ENCODE measurements around the gene MBOAT7. TPM values are rescaled to one million over a fixed set of nuclear protein-coding genes. Genes with fewer than 3 reads are reported as not detected.

Gene MBOAT7
- polyA plus RNA-seq, 1 donor from 2014 or later = 16.1 TPM

DNA sequence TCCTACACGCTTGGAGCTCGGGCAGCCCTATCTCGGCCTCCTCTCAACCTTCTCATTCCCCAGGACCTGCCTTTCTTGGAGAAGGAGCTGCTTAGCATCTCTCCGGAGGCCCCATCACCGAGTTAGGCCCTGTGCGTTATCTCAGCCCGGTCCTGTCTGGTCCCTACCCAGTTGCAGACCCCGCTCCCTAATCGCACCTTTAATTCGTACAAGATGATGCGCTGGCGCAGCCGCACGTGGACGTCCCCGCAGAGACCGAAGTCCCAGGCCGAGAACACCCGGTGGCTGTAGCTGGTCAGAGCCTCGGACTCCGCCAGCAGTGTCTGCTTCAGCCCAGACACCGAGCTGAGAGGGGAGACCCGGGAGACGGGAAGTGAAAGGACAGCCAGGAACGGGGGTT lies 24.2 kb downstream of the MBOAT7 start:
- peak overlapping the region in 1 of 3 donors; percentile 90 for H3K27ac Mint-ChIP-seq
- H3K4me1 Mint-ChIP-seq = peaks cover 9 to 13% (median 10%) of the 10 kb centered on the region in 3 donors
- no peaks in the 10 kb centered on the region for H3K36me3 Mint-ChIP-seq
- H3K4me3 Mint-ChIP-seq = peak overlapping the region in 2 of 4 donors; percentile 49 to 63
- H3K27me3 Mint-ChIP-seq = peaks cover 14% of the 10 kb centered on the region
- H3K9me3 Mint-ChIP-seq = no peaks in the 10 kb centered on the region

DNA sequence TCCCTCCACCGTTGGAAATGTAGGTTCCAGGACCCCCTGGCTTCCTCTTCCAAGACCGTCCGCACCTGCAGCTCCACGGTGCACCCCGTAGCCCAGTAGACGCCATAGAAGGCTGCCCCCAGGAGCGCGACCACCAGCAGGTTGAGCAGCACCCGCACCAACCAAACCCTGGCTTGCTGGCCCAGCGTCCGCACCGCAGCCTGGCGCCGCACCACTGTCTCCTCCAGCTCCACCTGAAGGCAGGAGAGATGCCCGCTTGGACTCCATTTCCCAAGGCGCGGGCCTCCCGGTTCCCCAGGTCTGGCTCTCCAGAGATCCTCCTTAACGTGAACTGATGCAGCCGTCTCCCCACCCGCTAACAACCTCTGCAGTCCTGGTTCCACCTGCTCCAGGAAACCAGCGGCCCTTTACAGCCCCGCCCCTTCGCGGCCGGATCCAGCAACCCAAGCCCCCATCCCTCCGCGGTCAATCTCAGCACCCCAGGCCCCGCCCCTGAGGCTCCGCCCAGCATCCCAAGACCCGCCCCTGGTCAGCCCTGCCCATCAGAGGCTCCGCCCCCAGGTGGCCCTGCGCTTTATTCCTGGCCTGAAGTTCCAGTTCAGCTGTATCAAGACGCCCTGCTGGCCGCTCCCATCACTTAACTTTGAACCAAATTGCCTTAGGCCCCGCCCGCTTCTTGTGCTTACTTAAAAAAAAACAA lies 24.9 kb downstream of the MBOAT7 start:
- Mint-ChIP-seq H3K9me3 (no peaks in the 10 kb centered on the region), H3K4me3 (peak overlapping the region in 1 of 4 donors; percentile 63), H3K4me1 (peaks cover 15 to 19% (median 15%) of the 10 kb centered on the region in 3 donors), H3K27me3 (peaks cover 14% of the 10 kb centered on the region), H3K36me3 (no peaks in the 10 kb centered on the region), H3K27ac (peak overlapping the region in 1 of 3 donors; percentile 90)

DNA sequence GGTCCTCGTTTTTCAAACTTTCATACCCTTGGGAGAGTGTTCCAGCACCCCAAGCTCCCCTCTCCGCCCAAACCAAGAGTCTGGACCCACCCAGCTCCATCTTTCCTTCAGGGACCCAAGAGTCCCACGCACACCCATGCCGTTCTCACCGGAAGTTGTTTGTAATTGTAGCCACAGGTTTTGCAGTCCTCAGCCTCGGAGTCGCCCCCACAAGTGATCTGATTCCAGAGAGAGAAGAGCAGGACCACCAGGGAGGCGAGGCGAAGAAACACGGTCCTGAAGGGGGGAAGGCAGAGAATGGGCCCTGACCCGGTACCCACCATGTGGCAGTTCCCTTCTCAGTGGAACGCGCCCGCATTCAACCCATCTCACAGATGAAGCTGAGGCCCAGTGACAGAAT lies 26.5 kb downstream of the MBOAT7 start:
- Mint-ChIP-seq H3K27me3 (peaks cover 14% of the 10 kb centered on the region), H3K36me3 (no peaks in the 10 kb centered on the region), H3K27ac (peak overlapping the region in 1 of 3 donors; percentile 77), H3K4me3 (peak overlapping the region in 3 of 4 donors; percentile 86 to 96 (median 93)), H3K4me1 (peaks cover 16 to 26% (median 21%) of the 10 kb centered on the region in 3 donors), H3K9me3 (no peaks in the 10 kb centered on the region)

DNA sequence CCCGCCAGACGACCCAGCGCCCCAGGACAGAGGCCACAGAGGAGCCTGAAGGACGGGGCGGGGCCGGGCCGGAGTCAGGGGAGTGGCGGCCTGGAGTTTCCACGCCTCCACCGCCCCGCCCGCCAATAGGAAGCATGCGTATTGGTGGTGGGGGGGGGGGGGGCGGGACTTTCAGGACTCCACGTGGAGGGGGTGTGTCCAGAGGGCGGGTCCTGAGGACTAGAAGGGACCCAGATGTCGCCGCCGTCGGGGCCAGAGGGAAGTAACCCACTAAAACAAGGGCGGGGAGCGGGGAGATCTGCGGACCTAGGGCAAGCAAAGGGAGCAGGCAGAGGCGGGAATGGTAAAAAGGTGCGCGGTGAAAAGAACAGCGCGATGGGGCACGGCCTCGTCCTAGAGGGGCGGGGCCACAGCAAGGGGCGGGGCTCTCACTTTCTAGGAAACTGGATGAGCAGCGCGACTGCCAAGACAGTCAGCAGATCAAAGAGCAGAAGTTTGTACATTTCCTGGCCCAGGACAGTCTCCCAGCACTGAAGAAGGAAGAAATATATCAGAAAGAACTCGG lies 27.1 kb downstream of the MBOAT7 start:
- Mint-ChIP-seq H3K27me3 (peaks cover 14% of the 10 kb centered on the region), H3K9me3 (no peaks in the 10 kb centered on the region), H3K27ac (peak overlapping the region; percentile 73 to 77 (median 74)), H3K36me3 (no peaks in the 10 kb centered on the region), H3K4me1 (peaks cover 16 to 26% (median 21%) of the 10 kb centered on the region in 3 donors), H3K4me3 (peak overlapping the region; percentile 87 to 96 (median 92))

DNA sequence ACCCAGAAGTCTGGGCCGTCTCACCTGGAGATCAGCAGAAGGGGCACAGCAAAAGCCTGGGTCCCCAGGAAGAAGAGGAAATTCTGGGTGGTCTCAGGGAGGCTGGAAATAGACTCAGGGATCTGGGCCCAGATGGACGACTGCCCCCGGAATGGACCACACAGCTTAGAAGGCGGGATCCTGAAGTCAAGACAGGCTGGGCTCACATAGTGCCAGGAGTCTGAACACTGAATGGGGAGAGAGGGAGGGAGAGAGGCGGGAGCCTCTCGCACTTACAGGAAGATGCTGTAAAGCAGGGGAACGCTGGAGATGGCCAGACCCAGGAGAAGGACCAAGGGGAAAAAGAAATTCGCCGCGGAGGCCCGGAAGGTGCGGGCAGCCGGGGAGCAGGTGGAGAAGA lies 28.5 kb downstream of the MBOAT7 start:
- H3K4me3 Mint-ChIP-seq = peak overlapping the region; percentile 9 to 100 (median 80)
- peak overlapping the region in 2 of 3 donors; percentile 93 to 99 for H3K27ac Mint-ChIP-seq
- H3K9me3 Mint-ChIP-seq = no peaks in the 10 kb centered on the region
- peaks cover 13% of the 10 kb centered on the region for H3K27me3 Mint-ChIP-seq
- H3K36me3 Mint-ChIP-seq = peaks cover 2% of the 10 kb centered on the region
- peaks cover 16 to 29% (median 24%) of the 10 kb centered on the region in 3 donors for H3K4me1 Mint-ChIP-seq

DNA sequence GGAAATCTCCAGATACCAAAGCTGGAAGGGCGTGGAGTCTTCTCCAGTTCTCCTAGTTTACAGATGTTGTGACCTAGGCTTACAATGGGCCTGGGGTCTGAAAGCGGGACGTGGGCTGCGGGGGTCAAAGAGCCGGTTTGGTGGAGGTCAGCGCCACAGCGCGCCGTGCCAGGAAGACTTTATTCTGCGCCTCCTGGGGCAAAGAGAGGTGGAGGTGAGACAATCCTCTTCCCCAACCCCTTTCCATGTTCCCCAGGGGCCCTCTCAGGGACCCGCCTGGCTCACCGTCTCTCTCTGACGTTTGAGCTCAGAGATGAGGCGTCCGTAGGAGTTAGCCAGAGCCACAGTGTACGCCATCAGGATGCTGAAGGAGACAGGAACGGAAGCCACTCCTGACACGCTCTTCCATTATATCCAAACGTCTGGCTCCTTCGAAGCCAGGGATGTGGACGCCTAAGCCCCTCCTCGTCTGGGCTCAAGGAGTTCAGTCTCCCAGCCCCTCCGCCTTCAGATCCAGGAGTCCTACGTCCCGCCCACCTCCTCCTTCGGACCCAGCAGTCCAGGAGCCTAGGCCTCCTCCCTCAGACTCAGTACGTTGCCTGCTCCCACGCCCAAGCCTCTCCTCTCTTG lies 29.1 kb downstream of the MBOAT7 start:
- Mint-ChIP-seq H3K9me3 (no peaks in the 10 kb centered on the region), H3K27ac (peak overlapping the region; percentile 93 to 99 (median 99)), H3K4me3 (peak overlapping the region; percentile 96 to 100 (median 98)), H3K4me1 (peaks cover 16 to 29% (median 24%) of the 10 kb centered on the region in 3 donors), H3K36me3 (peaks cover 2% of the 10 kb centered on the region), H3K27me3 (peaks cover 9% of the 10 kb centered on the region)

DNA sequence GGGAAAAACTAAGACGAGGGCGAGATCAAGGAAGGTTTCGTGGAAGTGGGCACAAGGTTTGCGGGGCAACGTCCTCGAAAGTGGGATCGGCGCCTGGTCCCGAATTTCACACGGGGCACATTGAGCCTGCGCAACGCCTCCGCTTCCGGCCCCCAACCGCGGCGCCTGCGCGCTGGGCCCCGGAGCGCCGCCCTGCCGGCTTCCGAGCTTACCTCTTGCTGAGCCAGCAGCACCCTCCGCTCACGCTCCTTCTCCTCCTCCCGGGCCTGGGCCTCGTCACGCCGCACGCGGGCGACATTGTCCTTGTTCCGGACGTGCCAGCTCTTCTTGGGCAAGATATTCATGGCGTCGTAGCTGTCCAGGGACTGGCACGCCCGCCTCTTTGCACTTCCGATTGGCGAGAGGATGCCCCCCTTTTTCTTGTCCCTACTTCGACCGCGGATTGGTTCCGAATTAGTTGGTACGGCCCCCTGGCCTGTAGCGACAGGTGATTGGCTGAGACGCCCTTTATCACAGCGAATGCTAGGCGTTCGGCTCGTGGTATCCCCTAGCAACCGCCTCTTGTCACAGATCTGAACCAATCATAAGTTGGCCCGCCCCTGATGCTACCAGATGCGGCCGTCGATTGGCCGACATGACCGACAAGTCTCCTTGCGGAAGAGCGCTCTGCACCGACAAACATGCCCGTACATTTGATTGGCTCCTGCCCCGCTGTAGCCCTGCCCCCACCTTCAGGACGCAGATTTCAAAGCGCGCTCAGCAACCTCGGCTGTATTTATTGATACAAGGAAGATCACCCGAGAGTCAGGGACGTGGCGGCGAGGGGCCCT lies 29.8 kb downstream of the MBOAT7 start, which contains the start of gene LENG1:
Gene LENG1, minus strand, starts transcription at position 370 of the 830 bp plus-strand sequence. Its CDS starts 26 bp downstream, at position 344.
- Mint-ChIP-seq H3K9me3 (no peaks in the 10 kb centered on the region), H3K27ac (peak within 1 kb of the TSS; percentile 93 to 99 (median 99)), H3K36me3 (peaks cover 2% of the 10 kb centered on the region), H3K27me3 (peaks cover 4% of the 10 kb centered on the region), H3K4me1 (peaks cover 16 to 32% (median 24%) of the 10 kb centered on the region in 3 donors), H3K4me3 (peak within 1 kb of the TSS; percentile 96 to 100 (median 98))

DNA sequence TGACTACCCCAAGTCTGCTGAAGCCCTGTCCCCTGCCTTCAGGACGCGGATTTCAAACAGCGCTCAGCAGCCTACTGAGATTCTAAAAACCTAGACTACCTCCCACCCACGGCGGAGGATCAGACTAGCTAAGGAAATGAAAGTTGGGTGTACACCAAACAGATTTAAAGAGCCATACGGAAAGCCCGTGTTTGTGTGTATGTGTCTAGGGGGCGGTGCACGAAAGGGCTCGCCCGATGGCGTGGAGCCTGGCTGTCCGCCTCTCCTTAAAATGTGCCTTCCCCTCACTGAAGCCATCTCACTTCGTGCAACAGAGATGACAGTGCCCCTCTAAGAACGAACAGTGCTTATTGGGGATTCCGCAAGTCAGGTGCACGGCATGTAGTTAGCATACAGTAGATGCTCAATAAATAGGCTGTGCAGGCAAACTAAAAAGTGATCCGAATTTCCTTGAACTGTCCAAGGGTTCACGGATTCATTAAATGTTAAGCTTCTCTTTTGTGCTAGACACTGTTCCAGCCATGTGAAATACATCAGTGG lies 30.5 kb downstream of the MBOAT7 start:
- peak overlapping the region; percentile 96 to 100 (median 98) for H3K4me3 Mint-ChIP-seq
- peaks cover 2% of the 10 kb centered on the region for H3K36me3 Mint-ChIP-seq
- H3K9me3 Mint-ChIP-seq = no peaks in the 10 kb centered on the region
- H3K27me3 Mint-ChIP-seq = no peaks in the 10 kb centered on the region
- peaks cover 16 to 32% (median 24%) of the 10 kb centered on the region in 3 donors for H3K4me1 Mint-ChIP-seq
- H3K27ac Mint-ChIP-seq = peak overlapping the region; percentile 93 to 99 (median 99)

DNA sequence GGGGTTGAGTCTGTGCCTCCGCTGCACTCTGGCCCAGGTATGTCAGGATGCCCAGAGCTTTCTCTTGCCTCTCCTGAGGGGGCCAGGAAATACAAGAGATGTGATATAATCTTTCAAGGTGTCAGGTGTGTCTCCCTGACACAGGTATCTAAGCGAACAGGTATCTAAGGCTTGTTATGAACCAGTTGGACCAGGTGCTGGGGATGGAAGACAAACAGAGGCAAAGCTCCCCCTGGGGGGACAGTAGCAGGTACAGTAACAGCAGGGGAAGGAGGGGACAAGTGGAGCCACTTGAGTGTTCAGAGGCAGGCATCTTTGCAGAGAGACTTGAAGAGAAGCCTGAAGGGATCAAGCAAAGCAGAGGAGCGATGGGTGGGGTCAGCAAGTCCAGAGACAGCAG lies 32.4 kb downstream of the MBOAT7 start:
- peak overlapping the region in 1 of 4 donors; percentile 76 for H3K4me3 Mint-ChIP-seq
- peaks cover 8 to 25% (median 21%) of the 10 kb centered on the region in 3 donors for H3K4me1 Mint-ChIP-seq
- H3K9me3 Mint-ChIP-seq = no peaks in the 10 kb centered on the region
- H3K27ac Mint-ChIP-seq = peak overlapping the region in 2 of 3 donors; percentile 80 to 93
- peaks cover 2% of the 10 kb centered on the region for H3K36me3 Mint-ChIP-seq
- H3K27me3 Mint-ChIP-seq = no peaks in the 10 kb centered on the region

DNA sequence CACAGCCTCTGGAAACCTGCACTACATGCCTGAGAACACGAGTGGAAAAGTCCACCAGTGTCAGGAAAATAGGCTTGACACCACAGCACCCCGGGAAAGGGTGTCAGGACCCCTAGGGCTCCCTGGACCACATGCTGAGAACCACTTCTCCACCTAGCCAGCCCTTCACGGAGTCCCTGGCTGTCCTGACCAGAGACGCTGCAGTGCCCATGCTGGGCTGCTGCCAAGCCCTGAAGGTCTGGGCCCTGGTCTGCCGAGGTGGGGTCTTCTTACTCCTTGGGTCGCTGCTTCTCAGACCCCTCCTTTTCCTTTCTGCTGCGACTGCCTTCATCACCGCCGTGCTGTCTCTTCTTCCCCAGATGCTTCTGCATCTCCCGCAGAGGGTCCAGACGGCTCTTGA lies 32.9 kb downstream of the MBOAT7 start:
- H3K4me3 Mint-ChIP-seq = peak overlapping the region in 1 of 4 donors; percentile 76
- H3K4me1 Mint-ChIP-seq = peaks cover 8 to 25% (median 21%) of the 10 kb centered on the region in 3 donors
- peaks cover 2% of the 10 kb centered on the region for H3K36me3 Mint-ChIP-seq
- H3K27me3 Mint-ChIP-seq = no peaks in the 10 kb centered on the region
- H3K9me3 Mint-ChIP-seq = no peaks in the 10 kb centered on the region
- peak overlapping the region in 1 of 3 donors; percentile 93 for H3K27ac Mint-ChIP-seq

DNA sequence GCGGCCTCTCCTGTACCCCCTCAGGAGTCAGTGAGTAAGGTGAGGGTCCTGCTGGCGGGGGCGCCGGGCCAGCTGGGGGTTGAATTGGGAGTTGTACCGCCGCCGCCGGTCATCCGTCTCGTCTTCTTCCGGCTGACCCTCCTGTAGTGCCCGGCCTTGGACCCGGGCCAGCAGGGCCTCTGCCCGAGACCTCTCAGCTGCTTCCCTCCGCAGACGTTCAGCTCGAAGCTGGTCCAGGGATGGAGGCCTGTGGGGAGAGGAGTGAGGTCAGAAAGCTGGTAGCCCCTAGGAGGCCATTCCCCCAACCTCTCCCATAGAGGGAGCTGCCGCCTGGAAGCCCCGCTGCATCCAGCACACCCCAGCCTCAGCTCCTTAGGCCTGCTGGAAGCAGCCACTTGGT lies 33.7 kb downstream of the MBOAT7 start:
- Mint-ChIP-seq H3K27ac (peak overlapping the region in 1 of 3 donors; percentile 93), H3K4me3 (peak overlapping the region in 1 of 4 donors; percentile 26), H3K36me3 (peaks cover 2% of the 10 kb centered on the region), H3K27me3 (no peaks in the 10 kb centered on the region), H3K9me3 (no peaks in the 10 kb centered on the region), H3K4me1 (peaks cover 8 to 21% (median 21%) of the 10 kb centered on the region in 3 donors)

DNA sequence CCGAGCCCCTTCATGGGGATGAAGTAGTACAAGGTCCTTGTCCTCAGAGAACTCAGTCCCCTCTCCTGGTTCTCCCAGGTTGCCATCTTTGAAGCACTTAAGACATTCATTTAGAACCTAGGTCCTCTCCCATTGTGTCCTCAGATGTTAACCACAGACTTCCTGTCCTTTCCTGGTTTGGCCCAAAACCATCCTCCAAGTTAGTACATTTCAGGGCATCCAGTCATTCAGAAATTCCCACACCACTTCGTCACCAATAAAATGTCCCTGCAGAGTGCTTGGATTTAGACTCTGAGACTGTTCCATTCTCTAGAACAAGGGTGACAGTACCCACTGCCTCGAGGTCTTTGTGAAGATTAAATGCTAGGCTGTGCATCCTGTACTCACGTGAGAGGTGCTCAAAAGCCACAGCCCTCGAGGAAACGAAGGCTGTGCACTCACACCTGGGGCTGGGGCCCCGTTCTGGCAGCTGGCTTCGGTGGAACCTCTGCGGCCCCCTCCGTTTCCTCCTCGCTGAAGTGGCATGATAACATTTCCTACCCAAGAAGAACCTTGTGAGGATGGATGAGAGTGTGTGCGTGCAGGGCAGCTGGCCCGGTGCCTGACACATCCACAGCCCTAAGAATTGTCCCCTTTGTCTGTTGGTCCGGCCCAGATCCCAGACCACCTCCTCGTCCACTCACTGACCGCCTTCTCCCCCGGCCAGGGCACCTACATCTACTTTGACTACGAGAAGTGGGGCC lies 34.6 kb downstream of the MBOAT7 start:
- H3K36me3 Mint-ChIP-seq = peaks cover 2% of the 10 kb centered on the region

DNA sequence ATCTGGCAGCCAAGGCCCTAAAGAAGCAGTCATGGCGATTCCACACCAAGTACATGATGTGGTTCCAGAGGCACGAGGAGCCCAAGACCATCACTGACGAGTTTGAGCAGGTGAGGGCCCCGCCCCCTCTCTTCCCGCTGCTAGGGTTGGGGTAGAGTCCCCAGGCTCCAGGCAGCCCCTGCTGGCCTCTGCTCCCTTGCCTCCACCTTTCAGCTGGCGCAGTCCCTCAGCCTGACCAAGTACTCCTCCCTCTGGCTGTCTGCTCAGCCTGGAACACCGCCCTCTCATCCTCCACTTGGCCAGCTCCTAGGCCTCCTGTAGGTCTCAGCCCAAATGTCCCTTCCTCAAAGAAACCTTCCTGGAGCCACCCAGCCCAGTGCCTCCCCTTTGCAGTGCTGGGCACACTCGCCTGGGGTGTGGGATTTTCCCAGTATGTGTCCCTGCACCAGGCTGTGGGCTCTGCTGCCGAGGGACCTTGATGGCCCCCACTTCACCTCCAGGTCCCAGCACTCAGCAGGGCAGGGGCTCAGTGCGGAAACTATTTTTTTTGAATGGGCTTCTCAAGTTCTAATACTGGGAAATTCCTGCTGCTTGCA lies 35.6 kb downstream of the MBOAT7 start:
- peak overlapping the region in 2 of 3 donors; percentile 73 to 85 for H3K27ac Mint-ChIP-seq
- no peaks in the 10 kb centered on the region for H3K9me3 Mint-ChIP-seq
- H3K4me3 Mint-ChIP-seq = peak overlapping the region in 2 of 4 donors; percentile 39 to 48
- H3K36me3 Mint-ChIP-seq = peaks cover 4% of the 10 kb centered on the region
- peaks cover 0 to 11% (median 11%) of the 10 kb centered on the region in 3 donors for H3K4me1 Mint-ChIP-seq
- no peaks in the 10 kb centered on the region for H3K27me3 Mint-ChIP-seq

More for the DNA sequence above, 34.6 kb downstream of the MBOAT7 start:
- peaks cover 4 to 15% (median 13%) of the 10 kb centered on the region in 3 donors for H3K4me1 Mint-ChIP-seq
- peak overlapping the region in 1 of 4 donors; percentile 48 for H3K4me3 Mint-ChIP-seq
- H3K9me3 Mint-ChIP-seq = no peaks in the 10 kb centered on the region
- H3K27me3 Mint-ChIP-seq = no peaks in the 10 kb centered on the region
- peak overlapping the region in 2 of 3 donors; percentile 32 to 75 for H3K27ac Mint-ChIP-seq

Measured in IgD-negative memory B cell (primary cell).